Endodermal cell (in vitro differentiated cells): ENCODE data around the gene CR1. TPM values are rescaled to one million over a fixed set of nuclear protein-coding genes. Genes with fewer than 3 reads are reported as not detected.

Experiments used
- DNase-seq: peaks from one replicate; pipeline ENCODE4 v3.0.0-alpha.2; 2017
- H3K27ac ChIP-seq: 2 replicates; pipeline ENCODE4 v1.5.1; 2013; ENCODE audit warnings: mild to moderate bottlenecking, low read depth, low read length, moderate library complexity
- H3K27me3 ChIP-seq: 2 replicates; pipeline ENCODE4 v1.6.1; 2013; ENCODE audit warnings: mild to moderate bottlenecking, low read length, moderate library complexity; ENCODE audit not compliant: insufficient read depth, control insufficient read depth, poor library complexity, severe bottlenecking
- H3K36me3 ChIP-seq: 2 replicates; pipeline ENCODE4 v1.7.0; 2013; ENCODE audit warnings: mild to moderate bottlenecking, low read length, moderate library complexity; ENCODE audit not compliant: control insufficient read depth, insufficient read depth
- H3K4me1 ChIP-seq: one replicate; pipeline ENCODE4 v1.7.0; 2013; ENCODE audit warnings: low read length; ENCODE audit not compliant: control insufficient read depth, insufficient read depth
- H3K4me3 ChIP-seq: 2 replicates; pipeline ENCODE4 v1.5.1; 2013; ENCODE audit warnings: mild to moderate bottlenecking, low read length, moderate library complexity
- H3K9ac ChIP-seq: 2 replicates; pipeline ENCODE4 v1.6.1; 2013; ENCODE audit warnings: mild to moderate bottlenecking, low read length, moderate library complexity; ENCODE audit not compliant: poor library complexity, severe bottlenecking; ENCODE audit errors: extremely low read depth
- H3K9me3 ChIP-seq: 2 replicates; pipeline ENCODE4 v1.6.1; 2013; ENCODE audit warnings: mild to moderate bottlenecking, low read length, moderate library complexity; ENCODE audit not compliant: control insufficient read depth
- H3K27ac Mint-ChIP-seq: 2 replicates; pipeline ENCODE4 v1.8.0; 2020; ENCODE audit warnings: mixed read lengths
- H3K27me3 Mint-ChIP-seq: 2 replicates; pipeline ENCODE4 v1.8.0; 2021; ENCODE audit warnings: mild to moderate bottlenecking, mixed read lengths; ENCODE audit not compliant: insufficient read depth
- H3K36me3 Mint-ChIP-seq: 2 replicates; pipeline ENCODE4 v1.8.0; 2020; ENCODE audit warnings: low read depth, mixed read lengths
- H3K4me1 Mint-ChIP-seq: 2 replicates; pipeline ENCODE4 v1.8.0; 2020; ENCODE audit warnings: mixed read lengths
- H3K4me3 Mint-ChIP-seq: 2 replicates; pipeline ENCODE4 v1.8.0; 2020; ENCODE audit warnings: mild to moderate bottlenecking, moderate library complexity, mixed read lengths
- H3K9me3 Mint-ChIP-seq: 2 replicates; pipeline ENCODE4 v1.8.0; 2020; ENCODE audit warnings: mild to moderate bottlenecking, mixed read lengths
- CTCF ChIP-seq: fragments of 200-600 bp; sonication (generic); conservative IDR thresholded peaks from 2 replicates; pipeline ENCODE4 v1.5.0; 2021; ENCODE audit warnings: antibody characterized with exemption, mild to moderate bottlenecking
- WGBS, 2 experiments: methylation state at CpG; one replicate each; pipeline versions ENCODE4 v1.1.5 to v1.1.7; 2013; ENCODE audit warnings: missing lambda C conversion rate in 2 of 2, mixed read lengths in 1 of 2; ENCODE audit not compliant: insufficient coverage in 1 of 2, insufficient read length in 1 of 2; 5-methylcytosine and 5-hydroxymethylcytosine counted together
- total RNA-seq, 2 donors: library from RNA; stranded (reverse); fragmentation: NEBNext Ultra II Directional in 1 of 2; extraction: Animal tissue kit (Norgen Biotek cat#: 25700) in 1 of 2; gene quantifications; 2 replicates in 1 of 2; 3 replicates in 1 of 2; pipeline ENCODE4 v1.2.1, GENCODE V29; 2021

CR1 gene
- total RNA-seq, 2 donors from 2014 or later = 0.07 TPM; not detected in 1

- H3K27me3 ChIP-seq = peaks cover 31% of the 10 kb centered on the region
- H3K9me3 ChIP-seq = peaks cover 11% of the 10 kb centered on the region
- Mint-ChIP-seq H3K4me1 (peaks cover 4% of the 10 kb centered on the region), H3K27ac (no peak overlapping the region), H3K36me3 (no peaks in the 10 kb centered on the region), H3K27me3 (peaks cover 28% of the 10 kb centered on the region), H3K9me3 (peaks cover 15% of the 10 kb centered on the region), H3K4me3 (no peak overlapping the region)
- no peak overlapping the region for H3K9ac ChIP-seq
- TF ChIP-seq CTCF = no peak
- H3K36me3 ChIP-seq = no peaks in the 10 kb centered on the region
- H3K4me1 ChIP-seq = no peaks in the 10 kb centered on the region
- DNase-seq = no peak
- WGBS, 2 experiments = 52 to 78% methylated on average over 3 of the region's 3 CpGs
- no peak overlapping the region for H3K27ac ChIP-seq
- H3K4me3 ChIP-seq = no peak overlapping the region
These were observed 175.0 kb downstream of the CR1 start for GRCh38 chr1:207670997-207671396.

GRCh38 chr1:207672522-207673130, 176.7 kb downstream of the CR1 start:
- Mint-ChIP-seq H3K9me3 (peaks cover 16% of the 10 kb centered on the region), H3K4me1 (peaks cover 4% of the 10 kb centered on the region), H3K36me3 (peaks cover 2% of the 10 kb centered on the region), H3K27me3 (peaks cover 28% of the 10 kb centered on the region), H3K27ac (no peak overlapping the region), H3K4me3 (no peak overlapping the region)
- Histone ChIP-seq H3K4me1 (no peaks in the 10 kb centered on the region), H3K27ac (no peak overlapping the region), H3K9ac (no peak overlapping the region), H3K27me3 (peaks cover 31% of the 10 kb centered on the region), H3K9me3 (no peaks in the 10 kb centered on the region), H3K36me3 (no peaks in the 10 kb centered on the region), H3K4me3 (no peak overlapping the region)
- peak; percentile 89 for TF ChIP-seq CTCF
- DNase-seq = peak; percentile 78
- 24 to 33% methylated on average over 3 to 4 of the region's 5 CpGs for WGBS, 2 experiments

GRCh38 chr1:207673399-207673798, 177.4 kb downstream of the CR1 start:
- peaks cover 25% of the 10 kb centered on the region for H3K27me3 Mint-ChIP-seq

More at GRCh38 chr1:207673399-207673798, 177.4 kb downstream of the CR1 start:
- DNase-seq = no peak
- Mint-ChIP-seq H3K27ac (no peak overlapping the region), H3K36me3 (peaks cover 2% of the 10 kb centered on the region), H3K9me3 (peaks cover 16% of the 10 kb centered on the region), H3K4me3 (no peak overlapping the region), H3K4me1 (peaks cover 4% of the 10 kb centered on the region)
- H3K4me1 ChIP-seq = no peaks in the 10 kb centered on the region
- WGBS, 2 experiments = 72 to 80% methylated on average over 4 to 6 of the region's 6 CpGs
- peaks cover 31% of the 10 kb centered on the region for H3K27me3 ChIP-seq
- H3K9ac ChIP-seq = no peak overlapping the region
- no peaks in the 10 kb centered on the region for H3K9me3 ChIP-seq
- H3K4me3 ChIP-seq = no peak overlapping the region
- H3K27ac ChIP-seq = no peak overlapping the region
- TF ChIP-seq CTCF = no peak
- no peaks in the 10 kb centered on the region for H3K36me3 ChIP-seq
